Activated CD8-positive, alpha-beta memory T cell treated with anti-CD3 and anti-CD28 coated beads, Interleukin-2, amount 50 U/mL, for 48 hours (primary cell): Measurements from ENCODE around the gene STAT2.
"Not testable (repeated sequence)": the region's sequence is repeated elsewhere in the genome, so short reads cannot be mapped to it uniquely, and the experiment has no call there.

Source experiments
- DNase-seq: peaks from one replicate; pipeline ENCODE4 v3.0.0-alpha.2; 2020

The STAT2 gene

DNA sequence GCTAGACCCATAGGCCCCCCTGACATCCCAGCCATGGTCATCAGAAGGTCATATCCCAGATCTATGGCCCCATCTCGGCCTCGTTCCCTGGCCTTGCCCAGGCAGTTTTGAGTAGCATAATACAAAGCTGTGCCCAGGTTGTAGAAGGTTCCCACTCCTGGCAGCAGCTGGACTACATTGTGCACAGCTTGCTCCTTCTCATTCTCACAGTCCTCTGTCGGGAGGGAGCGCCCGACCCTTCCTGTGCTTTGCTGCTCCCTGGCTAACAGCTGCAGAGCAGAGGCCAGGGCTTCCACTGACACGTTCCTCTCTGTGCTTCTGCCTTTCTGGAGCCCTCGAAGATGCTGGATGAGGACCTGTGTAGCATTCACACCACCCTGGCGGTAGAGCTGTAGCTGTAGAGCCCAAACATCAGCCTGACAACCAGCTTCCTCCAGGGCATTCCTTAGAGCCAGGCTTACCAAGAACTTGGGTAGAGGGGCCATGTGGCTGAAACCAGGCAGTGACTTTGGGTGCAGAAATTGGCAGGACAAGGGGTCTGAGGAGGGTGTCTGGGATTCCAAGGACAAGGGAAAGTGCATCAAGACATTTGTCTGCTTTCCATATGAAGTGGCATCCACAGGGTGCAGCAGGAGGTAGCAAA lies 1.7 kb upstream of the STAT2 start:
- DNase-seq: no peak

DNA sequence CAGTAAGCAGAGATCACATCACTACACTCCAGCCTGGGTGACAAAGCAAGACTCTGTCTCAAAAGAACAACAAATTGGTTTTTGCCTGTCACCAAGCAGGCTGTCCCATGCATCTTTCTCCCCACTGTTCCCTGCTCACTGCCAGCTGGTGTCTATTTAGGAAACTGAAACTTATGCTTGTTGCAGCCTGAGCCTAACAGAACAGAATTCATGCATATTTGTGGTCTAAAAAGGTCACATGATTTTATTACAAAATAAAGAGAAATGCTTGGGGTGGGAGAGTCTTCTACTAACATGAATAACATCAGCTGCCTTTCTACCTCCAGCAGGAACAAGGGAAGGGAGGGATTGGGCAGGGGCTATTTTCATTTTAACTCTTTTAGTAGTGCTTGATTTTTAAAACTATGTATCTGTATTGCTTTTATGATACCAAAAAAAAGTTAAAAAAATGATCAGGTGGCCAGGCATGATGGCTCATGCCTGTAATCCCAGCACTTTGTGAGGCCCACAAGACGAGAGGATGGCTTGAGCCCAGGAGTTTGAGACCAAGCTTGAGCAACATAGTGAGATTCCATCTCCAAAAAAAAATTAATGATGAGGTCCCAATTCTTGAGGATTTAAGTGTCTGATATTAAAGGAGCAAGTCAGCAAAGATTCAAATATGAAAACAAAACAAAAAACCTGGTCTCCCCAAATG lies 923 bp downstream of the STAT2 start:
- DNase-seq: no peak

DNA sequence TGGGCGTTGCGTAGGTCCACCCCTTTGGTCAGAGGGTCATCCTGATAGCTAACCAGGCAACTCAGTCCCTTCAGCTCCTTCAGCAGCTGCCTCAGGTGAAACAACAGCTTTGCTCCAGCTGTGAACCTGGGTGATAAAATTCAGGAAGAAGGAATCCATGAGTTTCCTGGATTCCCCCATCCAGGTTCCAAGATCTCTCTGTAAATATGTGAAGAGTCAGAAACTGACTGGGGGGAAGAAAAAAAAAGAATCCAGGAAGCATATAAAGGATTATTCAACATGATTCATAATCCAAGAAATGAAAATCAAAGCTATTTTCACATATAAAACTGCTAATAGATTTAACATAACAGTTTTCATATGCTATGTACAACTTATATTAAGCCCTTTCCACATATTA lies 8.6 kb downstream of the STAT2 start:
- DNase-seq: no peak

GRCh38 chr12:56350662-56351061 lies 9.2 kb downstream of the STAT2 start:
- peak; percentile 23 for DNase-seq

- DNase-seq: no peak
Observed at GRCh38 chr12:56348776-56349175, 11.1 kb downstream of the STAT2 start.

DNA sequence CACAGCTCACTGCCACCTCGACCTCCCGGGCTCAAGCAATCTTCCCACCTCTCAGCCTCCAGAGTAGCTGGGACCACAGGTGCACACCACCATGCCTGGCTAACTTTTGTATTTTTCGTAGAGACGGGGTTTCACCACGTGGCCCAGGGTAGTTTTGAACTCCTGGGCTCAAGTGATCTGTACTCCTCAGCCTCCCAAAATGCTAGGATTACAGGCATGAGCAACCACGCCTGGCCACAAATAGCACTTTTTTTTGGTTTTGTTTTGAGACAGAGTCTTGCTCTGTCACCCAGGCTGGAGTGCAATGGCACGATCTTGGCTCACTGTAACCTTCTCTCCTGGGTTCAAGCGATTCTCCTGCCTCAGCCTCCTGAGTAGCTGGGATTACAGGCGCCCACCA lies 12.7 kb downstream of the STAT2 start:
- not testable (repeated sequence) for DNase-seq

DNA sequence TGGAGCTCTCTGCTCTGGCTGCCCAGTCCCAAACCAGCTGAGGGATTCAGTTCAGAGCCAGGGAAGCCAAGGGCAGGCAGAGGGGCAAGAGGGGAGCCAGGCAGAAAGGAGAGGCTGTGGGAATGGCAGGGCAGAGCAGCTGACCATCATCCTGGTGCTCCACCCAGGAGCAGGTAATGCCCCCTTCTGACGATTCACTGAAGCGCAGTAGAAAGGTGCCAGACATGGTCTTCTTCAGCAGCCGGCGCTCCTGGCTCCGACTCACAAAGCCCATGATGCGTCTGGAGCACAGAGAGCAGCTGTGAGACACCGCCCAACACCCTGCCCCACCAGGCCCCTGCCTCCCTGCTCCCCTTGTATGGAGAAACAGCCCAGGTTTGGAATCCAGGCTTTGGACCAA lies 13.2 kb downstream of the STAT2 start:
- DNase-seq: no peak

DNA sequence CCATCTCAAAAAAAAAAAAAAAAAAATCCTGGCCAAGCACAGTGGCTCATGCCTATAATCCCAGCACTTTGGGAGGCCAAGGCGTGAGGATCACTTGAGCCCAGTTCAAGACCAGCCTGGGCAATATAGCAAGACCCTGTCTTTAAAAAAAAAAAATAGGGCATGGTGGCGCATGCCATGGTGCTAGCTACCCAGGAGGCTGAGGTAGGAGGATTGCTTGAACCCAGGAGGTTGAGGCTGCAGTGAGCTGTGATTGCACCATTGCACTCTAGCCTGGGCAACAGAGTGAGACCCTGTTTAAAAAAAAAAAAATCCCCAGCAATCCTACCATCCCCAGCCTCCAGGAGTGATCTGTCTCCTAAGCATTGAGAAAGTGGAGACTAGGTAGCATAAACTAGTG lies 17.6 kb downstream of the STAT2 start:
- not testable (repeated sequence) for DNase-seq

GRCh38 chr12:56341616-56342015 lies 18.3 kb downstream of the STAT2 start:
- DNase-seq: no peak

- no peak for DNase-seq
Observed at GRCh38 chr12:56339158-56339422, 20.8 kb downstream of the STAT2 start.

DNA sequence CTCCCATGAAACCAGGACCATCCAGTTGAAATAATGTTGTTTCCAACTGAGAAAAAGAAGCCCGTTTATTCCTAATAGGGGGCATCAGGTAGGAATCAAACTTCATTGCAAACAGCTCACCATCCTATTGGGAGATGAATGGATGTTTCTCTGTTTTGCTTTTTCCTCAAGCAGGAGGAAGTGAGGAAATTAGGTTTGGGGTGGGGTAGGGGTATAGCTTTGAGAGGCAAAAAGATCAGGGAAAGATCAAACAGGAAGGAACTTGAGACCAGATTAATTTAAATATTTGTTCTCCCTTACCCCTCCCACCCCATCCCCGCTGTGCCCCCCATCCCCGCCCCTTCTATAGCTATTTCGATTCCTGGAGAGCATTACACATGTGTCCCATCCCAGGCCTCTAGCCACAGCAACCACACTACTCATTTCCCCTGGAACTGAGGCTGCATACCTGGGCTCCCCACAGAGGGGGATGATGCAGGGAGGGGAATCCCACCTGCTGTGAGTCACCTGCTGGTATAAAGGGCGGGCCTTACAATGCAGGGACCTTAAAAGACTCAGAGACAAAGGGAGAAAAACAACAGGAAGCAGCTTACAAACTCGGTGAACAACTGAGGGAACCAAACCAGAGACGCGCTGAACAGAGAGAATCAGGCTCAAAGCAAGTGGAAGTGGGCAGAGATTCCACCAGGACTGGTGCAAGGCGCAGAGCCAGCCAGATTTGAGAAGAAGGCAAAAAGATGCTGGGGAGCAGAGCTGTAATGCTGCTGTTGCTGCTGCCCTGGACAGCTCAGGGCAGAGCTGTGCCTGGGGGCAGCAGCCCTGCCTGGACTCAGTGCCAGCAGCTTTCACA lies 21.4 kb downstream of the STAT2 start, which contains the start of gene IL23A:
Gene IL23A, plus strand, starts transcription at position 577 of the 850 bp plus-strand sequence. Its CDS starts 161 bp downstream, at position 738.
- DNase-seq: peak; percentile 86

GRCh38 chr12:56337753-56338251 lies 22.1 kb downstream of the STAT2 start:
- DNase-seq: no peak

GRCh38 chr12:56336361-56337167 lies 23.3 kb downstream of the STAT2 start:
- no peak for DNase-seq

- not testable (repeated sequence) for DNase-seq
Observed at GRCh38 chr12:56335527-56335926, 24.4 kb downstream of the STAT2 start.

- DNase-seq: no peak
Observed at GRCh38 chr12:56334490-56334793, 25.5 kb downstream of the STAT2 start.

- peak; percentile 93 for DNase-seq
Observed at GRCh38 chr12:56333679-56334489, 26.0 kb downstream of the STAT2 start, which contains the start of gene PAN2. PAN2 (minus strand) TSS chr12:56334000; CDS start chr12:56333094, 906 bp downstream.

GRCh38 chr12:56333197-56333678 lies 26.7 kb downstream of the STAT2 start:
- DNase-seq: no peak

- DNase-seq: no peak
Observed at GRCh38 chr12:56332512-56333196, 27.3 kb downstream of the STAT2 start.

- DNase-seq: no peak
Observed at GRCh38 chr12:56330936-56331490, 28.9 kb downstream of the STAT2 start.

DNA sequence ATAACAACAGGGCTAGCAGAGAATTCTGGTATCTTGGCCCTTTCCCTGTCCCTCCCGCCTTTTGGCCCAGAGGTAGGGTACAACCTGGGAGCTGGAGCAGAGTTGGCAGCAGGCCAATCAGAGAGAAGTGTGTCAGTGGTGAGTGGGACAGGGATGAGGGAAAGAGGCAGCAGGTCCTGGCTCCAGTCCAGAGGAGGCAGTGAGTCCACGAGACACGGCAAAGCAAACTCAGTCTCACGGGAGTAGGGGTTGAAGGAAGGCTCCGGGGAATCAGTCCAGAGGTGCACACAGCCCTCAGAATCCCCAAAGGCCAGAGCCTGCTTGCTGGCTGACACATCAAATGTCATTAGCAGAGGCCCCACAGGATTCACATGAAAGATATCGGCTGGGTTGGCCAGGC lies 33.4 kb downstream of the STAT2 start:
- no peak for DNase-seq

DNA sequence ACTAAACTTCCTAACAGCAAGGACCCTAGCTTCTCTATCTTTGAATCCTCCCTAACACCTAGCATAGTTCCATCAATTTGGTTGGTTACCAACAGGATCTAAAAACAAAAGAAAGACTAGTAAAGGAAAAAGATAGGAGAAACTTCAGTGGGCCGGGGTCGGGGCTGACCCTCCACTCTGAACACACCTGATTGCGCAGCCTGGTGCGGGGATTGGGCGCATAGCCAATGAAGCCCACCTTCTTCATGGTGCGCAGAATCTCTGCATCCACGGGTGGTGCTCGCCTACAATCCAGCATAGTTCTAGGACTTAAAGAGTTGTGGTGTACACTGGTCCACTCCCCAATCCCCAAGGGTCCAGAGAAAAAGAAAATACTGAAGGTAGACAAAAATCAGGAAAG lies 33.8 kb downstream of the STAT2 start:
- DNase-seq: no peak
